Astrocyte (in vitro differentiated cells and primary cell): ENCODE data around the gene MCIDAS.

Source experiments
- CTCF ChIP-seq: IDR thresholded peaks from 2 replicates; pipeline ENCODE4 v1.5.1; 2011; ENCODE audit warnings: low read depth, mild to moderate bottlenecking, inconsistent platforms, low read length, moderate library complexity; ENCODE audit not compliant: insufficient read depth
- EZH2 ChIP-seq: IDR thresholded peaks from 2 replicates; pipeline ENCODE4 v1.6.1; 2012; ENCODE audit warnings: mild to moderate bottlenecking, low read length, inconsistent platforms; ENCODE audit not compliant: insufficient read depth

DNA sequence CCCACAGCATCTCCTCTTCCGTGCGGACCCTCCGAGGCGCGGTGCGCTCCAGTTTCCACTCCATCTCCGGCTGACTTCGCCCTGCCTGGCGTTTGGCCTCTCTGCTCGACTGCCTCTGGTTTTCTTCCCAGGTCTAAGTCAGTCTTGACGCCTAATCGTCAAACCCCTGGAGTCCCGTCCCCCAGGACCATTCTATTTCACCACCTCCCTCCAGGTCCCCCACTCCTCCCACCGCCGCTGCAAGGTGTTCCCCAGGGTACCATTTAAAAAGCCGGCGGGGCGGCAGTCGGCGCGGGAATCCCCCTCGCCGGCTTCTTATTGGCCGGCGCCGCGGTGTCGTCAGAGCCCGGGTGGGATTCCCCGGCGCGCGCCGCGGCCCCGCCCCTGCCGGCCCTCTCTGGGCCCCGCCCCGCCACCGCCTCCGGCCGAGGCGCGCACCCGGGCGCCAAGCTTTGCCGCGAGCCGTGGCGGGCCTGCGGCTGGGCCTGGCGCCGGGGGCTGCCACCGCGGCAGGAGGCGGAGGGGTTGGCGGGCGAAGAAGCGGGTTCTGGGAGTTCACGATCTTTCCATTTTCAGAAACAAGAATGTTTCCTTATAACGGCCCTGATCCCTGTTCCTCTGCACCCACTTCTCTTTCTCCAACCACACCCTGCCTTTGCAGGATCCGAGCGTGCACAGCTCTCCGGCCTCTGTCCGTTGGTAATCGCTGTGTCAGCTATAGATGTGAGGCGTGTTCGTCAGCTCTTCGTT lies 54.0 kb downstream of the MCIDAS start, which contains the start of gene CDC20B:
- TF ChIP-seq CTCF (no peak), EZH2 (no peak)
